ENCODE data around the gene ZNF160. TPM values are rescaled to one million over a fixed set of nuclear protein-coding genes. Genes with fewer than 3 reads are reported as not detected.
A peak's percentile ranks its signal among the peaks of the same experiment; 100 is the strongest.

The ZNF160 gene
- total RNA-seq, 1 donor from 2014 or later, result 16.8 TPM

- H3K9me3 ChIP-seq (replicated peaks), result peaks cover 76% of the 10 kb centered on the region
Measured at GRCh38 chr19:53068834-53069233, 34.4 kb downstream of the ZNF160 start.

GRCh38 chr19:53068199-53068598 lies 35.0 kb downstream of the ZNF160 start:
- Histone ChIP-seq H3K36me3 (peaks cover 88% of the 10 kb centered on the region), H3K4me1 (no peaks in the 10 kb centered on the region), H3K9me3 (replicated peaks) (peaks cover 82% of the 10 kb centered on the region), H3K27ac (replicated peaks) (no peak overlapping the region), H3K27me3 (ENCODE audit: low read depth) (no peaks in the 10 kb centered on the region), H3K4me3 (no peak overlapping the region)
- intact Hi-C loops (cut with micrococcal nuclease), result no loop called here
- no peak for TF ChIP-seq CTCF (IDR thresholded peaks at IDR 0.05; ENCODE audit: borderline replicate concordance)
- DNase-seq, result no peak

More at GRCh38 chr19:53068834-53069233, 34.4 kb downstream of the ZNF160 start:
- no peak for DNase-seq
- intact Hi-C loops (cut with micrococcal nuclease), result no loop called here
- H3K4me1 ChIP-seq, result no peaks in the 10 kb centered on the region
- no peak for TF ChIP-seq CTCF (IDR thresholded peaks at IDR 0.05; ENCODE audit: borderline replicate concordance)
- H3K4me3 ChIP-seq, result no peak overlapping the region
- H3K27ac ChIP-seq (replicated peaks), result no peak overlapping the region
- H3K27me3 ChIP-seq (ENCODE audit: low read depth), result no peaks in the 10 kb centered on the region
- H3K36me3 ChIP-seq, result peaks cover 95% of the 10 kb centered on the region

- H3K27me3 ChIP-seq (ENCODE audit: low read depth), result peaks cover 15% of the 10 kb centered on the region
- TF ChIP-seq CTCF (IDR thresholded peaks at IDR 0.05; ENCODE audit: borderline replicate concordance), result no peak
- H3K4me3 ChIP-seq, result peak overlapping the region; percentile 63
- H3K27ac ChIP-seq (replicated peaks), result peak overlapping the region; percentile 12
- intact Hi-C loops (cut with micrococcal nuclease), result no loop called here
- peak; percentile 46 for DNase-seq
- H3K9me3 ChIP-seq (replicated peaks), result peaks cover 62% of the 10 kb centered on the region
- H3K4me1 ChIP-seq, result peaks cover 6% of the 10 kb centered on the region
- H3K36me3 ChIP-seq, result no peaks in the 10 kb centered on the region
Measured at GRCh38 chr19:53057904-53058580, 45.2 kb downstream of the ZNF160 start.

- Histone ChIP-seq H3K9me3 (replicated peaks) (peaks cover 50% of the 10 kb centered on the region), H3K4me3 (no peak overlapping the region), H3K27ac (replicated peaks) (no peak overlapping the region), H3K36me3 (no peaks in the 10 kb centered on the region), H3K27me3 (ENCODE audit: low read depth) (peaks cover 15% of the 10 kb centered on the region), H3K4me1 (peaks cover 6% of the 10 kb centered on the region)
- TF ChIP-seq CTCF (IDR thresholded peaks at IDR 0.05; ENCODE audit: borderline replicate concordance), result no peak
- DNase-seq, result no peak
- intact Hi-C loops (cut with micrococcal nuclease), result no loop called here
Measured at GRCh38 chr19:53055117-53055516, 48.1 kb downstream of the ZNF160 start.

- Histone ChIP-seq H3K4me1 (no peaks in the 10 kb centered on the region), H3K9me3 (replicated peaks) (peaks cover 43% of the 10 kb centered on the region), H3K27me3 (ENCODE audit: low read depth) (peaks cover 13% of the 10 kb centered on the region), H3K27ac (replicated peaks) (no peak overlapping the region), H3K4me3 (no peak overlapping the region), H3K36me3 (no peaks in the 10 kb centered on the region)
- no peak for DNase-seq
- no peak for TF ChIP-seq CTCF (IDR thresholded peaks at IDR 0.05; ENCODE audit: borderline replicate concordance)
- intact Hi-C loops (cut with micrococcal nuclease), result no loop called here
Measured at GRCh38 chr19:53047379-53047778, 55.8 kb downstream of the ZNF160 start.

Measured in left ventricle myocardium inferior (tissue), 1 donor.